GM12801 (cell line): ENCODE data around the gene SRXN1.

Source experiments
- CTCF ChIP-seq: IDR thresholded peaks from one replicate; pipeline ENCODE4 v1.5.1; 2011; ENCODE audit warnings: control low read depth; ENCODE audit not compliant: insufficient read length; ENCODE audit errors: extremely low read depth

Gene SRXN1

GRCh38 chr20:658731-659291, 5.8 kb upstream of the SRXN1 start:
- TF ChIP-seq CTCF: no peak

- TF ChIP-seq CTCF: no peak
These were observed 5.2 kb upstream of the SRXN1 start for GRCh38 chr20:658202-658601.

- TF ChIP-seq CTCF: no peak
These were observed 3.0 kb upstream of the SRXN1 start for GRCh38 chr20:655726-656624.

- no peak for TF ChIP-seq CTCF
These were observed 1.4 kb upstream of the SRXN1 start for GRCh38 chr20:654417-654750.

- TF ChIP-seq CTCF: no peak
These were observed 803 bp upstream of the SRXN1 start for GRCh38 chr20:653590-654416.

GRCh38 chr20:652615-653109, 338 bp downstream of the SRXN1 start:
- TF ChIP-seq CTCF: no peak
